Mesenchymal stem cell (in vitro differentiated cells and primary cell): ENCODE measurements around the gene ARID1B.

Experiments
- DNase-seq: peaks from one replicate; pipeline ENCODE4 v3.0.0-alpha.2; 2013
- H2AFZ ChIP-seq: one replicate; pipeline ENCODE4 v1.6.1; 2013; ENCODE audit warnings: low read depth, mild to moderate bottlenecking, control low read depth, inconsistent platforms, low read length, moderate library complexity
- H2AK5ac ChIP-seq: 2 replicates; pipeline ENCODE4 v1.6.1; 2013; ENCODE audit warnings: low read length, moderate library complexity, mild to moderate bottlenecking, inconsistent platforms; ENCODE audit not compliant: severe bottlenecking
- H2BK120ac ChIP-seq: one replicate; pipeline ENCODE4 v1.6.1; 2013; ENCODE audit warnings: low read depth, mild to moderate bottlenecking, inconsistent platforms, low read length, moderate library complexity
- H2BK12ac ChIP-seq, 2 experiments: one replicate each; pipeline ENCODE4 v1.6.1; 2013; ENCODE audit warnings: inconsistent platforms in 2 of 2, low read length in 2 of 2, mild to moderate bottlenecking in 2 of 2, moderate library complexity in 2 of 2, control low read depth in 1 of 2
- H2BK15ac ChIP-seq: one replicate; pipeline ENCODE4 v1.6.1; 2013; ENCODE audit warnings: mild to moderate bottlenecking, low read depth, inconsistent platforms; ENCODE audit not compliant: poor library complexity, severe bottlenecking
- H2BK5ac ChIP-seq: 2 replicates; pipeline ENCODE4 v1.6.1; 2013; ENCODE audit warnings: low read depth, mild to moderate bottlenecking, low read length, control low read depth, inconsistent platforms; ENCODE audit not compliant: poor library complexity, severe bottlenecking
- H3K14ac ChIP-seq, 2 experiments: one replicate each; pipeline ENCODE4 v1.6.1; 2013; ENCODE audit warnings: inconsistent platforms in 2 of 2, low read length in 2 of 2, control low read depth in 1 of 2, mild to moderate bottlenecking in 1 of 2, moderate library complexity in 1 of 2
- H3K18ac ChIP-seq, 2 experiments: one replicate each; pipeline ENCODE4 v1.6.1; 2013; ENCODE audit warnings: inconsistent platforms in 2 of 2, low read length in 2 of 2, control low read depth in 1 of 2, low read depth in 1 of 2, mild to moderate bottlenecking in 1 of 2
- H3K23ac ChIP-seq, 2 experiments: one replicate each; pipeline ENCODE4 v1.6.1; 2013; ENCODE audit warnings: inconsistent platforms in 2 of 2, low read length in 2 of 2, mild to moderate bottlenecking in 2 of 2, moderate library complexity in 2 of 2, control low read depth in 1 of 2
- H3K27ac ChIP-seq: 2 replicates; pipeline ENCODE4 v1.5.1; 2013; ENCODE audit warnings: mild to moderate bottlenecking, moderate library complexity, low read length, control low read depth, inconsistent platforms; ENCODE audit not compliant: poor library complexity, severe bottlenecking
- H3K27me3 ChIP-seq, 2 experiments: 2 replicates each; pipeline versions ENCODE4 v1.6.1 to v1.7.0; 2013; ENCODE audit warnings: low read length in 2 of 2, mild to moderate bottlenecking in 2 of 2, moderate library complexity in 2 of 2, control low read depth in 1 of 2, inconsistent platforms in 1 of 2; ENCODE audit not compliant: control insufficient read depth in 1 of 2, insufficient read depth in 1 of 2
- H3K36me3 ChIP-seq, 2 experiments: 2 replicates each; pipeline versions ENCODE4 v1.6.1 to v1.7.0; 2013; ENCODE audit warnings: low read length in 2 of 2, control low read depth in 1 of 2, inconsistent platforms in 1 of 2, low read depth in 1 of 2, mild to moderate bottlenecking in 1 of 2; ENCODE audit not compliant: insufficient read depth in 2 of 2, control insufficient read depth in 1 of 2
- H3K4ac ChIP-seq, 2 experiments: one replicate each; pipeline ENCODE4 v1.6.1; 2013; ENCODE audit warnings: inconsistent platforms in 2 of 2, low read length in 2 of 2, mild to moderate bottlenecking in 2 of 2, moderate library complexity in 2 of 2, control low read depth in 1 of 2, low read depth in 1 of 2
- H3K4me1 ChIP-seq: 2 replicates; pipeline ENCODE4 v1.6.1; 2013; ENCODE audit warnings: low read depth, low read length, control low read depth; ENCODE audit not compliant: control insufficient read depth, insufficient read depth
- H3K4me2 ChIP-seq: 2 replicates; pipeline ENCODE4 v1.6.1; 2013; ENCODE audit warnings: low read length, mild to moderate bottlenecking, inconsistent platforms; ENCODE audit not compliant: poor library complexity, severe bottlenecking
- H3K4me3 ChIP-seq, 2 experiments: 2 replicates each; pipeline versions ENCODE4 v1.5.1 to v1.7.0; 2013; ENCODE audit warnings: low read length in 2 of 2, mild to moderate bottlenecking in 2 of 2, control low read depth in 1 of 2, low read depth in 1 of 2; ENCODE audit not compliant: insufficient read depth in 1 of 2
- H3K79me1 ChIP-seq: replicated peaks from 2 replicates; pipeline ENCODE4 v1.6.1; 2013; ENCODE audit warnings: mild to moderate bottlenecking, control low read depth, low read length, inconsistent platforms; ENCODE audit not compliant: poor library complexity, severe bottlenecking
- H3K9ac ChIP-seq: 2 replicates; pipeline ENCODE4 v1.7.0; 2013; ENCODE audit warnings: mild to moderate bottlenecking, low read length, moderate library complexity
- H3K9me3 ChIP-seq: 2 replicates; pipeline ENCODE4 v1.7.0; 2013; ENCODE audit warnings: mild to moderate bottlenecking, low read length; ENCODE audit not compliant: control insufficient read depth
- H4K8ac ChIP-seq: one replicate; pipeline ENCODE4 v1.6.1; 2013; ENCODE audit warnings: inconsistent platforms, mild to moderate bottlenecking, low read length, moderate library complexity
- H4K91ac ChIP-seq: one replicate; pipeline ENCODE4 v1.6.1; 2013; ENCODE audit warnings: mild to moderate bottlenecking, low read length, inconsistent platforms
- WGBS: methylation state at CpG from one replicate; pipeline ENCODE4 v1.1.7; 2013; ENCODE audit warnings: mixed read lengths; 5-methylcytosine and 5-hydroxymethylcytosine counted together

Gene ARID1B

DNA sequence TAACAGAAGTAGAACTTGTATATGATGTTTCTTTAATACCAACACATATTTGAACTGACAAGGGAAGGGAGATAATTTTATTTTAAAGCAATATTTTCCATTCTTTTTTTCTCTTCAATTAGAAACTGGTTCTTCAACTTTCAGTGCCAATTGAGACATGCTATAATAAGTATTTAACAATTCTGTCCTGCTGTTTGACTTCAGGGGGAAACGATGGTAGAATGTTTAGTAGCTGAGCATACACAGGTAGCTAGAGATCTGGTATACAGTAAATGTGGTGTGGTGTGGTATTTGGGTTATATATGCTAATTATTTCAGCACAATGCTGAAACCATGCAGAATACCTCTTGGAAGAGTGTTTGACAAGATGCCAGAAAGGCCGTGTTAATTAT is 156.9 kb downstream of the ARID1B start:
- Histone ChIP-seq H3K9me3 (no peaks in the 10 kb centered on the region), H3K36me3 (peaks cover 0 to 16% of the 10 kb centered on the region in 2 experiments), H3K18ac (no peak overlapping the region), H3K27me3 (no peaks in the 10 kb centered on the region), H2AK5ac (no peak overlapping the region), H4K91ac (no peak overlapping the region), H2BK15ac (no peak overlapping the region), H3K14ac (no peak overlapping the region), H3K4me2 (no peak overlapping the region), H2BK5ac (no peak overlapping the region), H3K4me1 (peaks cover 4% of the 10 kb centered on the region), H2BK12ac (no peak overlapping the region), H3K4ac (no peak overlapping the region), H3K9ac (no peak overlapping the region), H2BK120ac (no peak overlapping the region), H3K79me1 (peaks cover 24% of the 10 kb centered on the region), H3K4me3 (no peak overlapping the region), H3K27ac (no peak overlapping the region), H2AFZ (no peak overlapping the region), H3K23ac (no peak overlapping the region), H4K8ac (no peak overlapping the region)
- no peak for DNase-seq
- 93% methylated on average over 2 of the region's 2 CpGs for WGBS

DNA sequence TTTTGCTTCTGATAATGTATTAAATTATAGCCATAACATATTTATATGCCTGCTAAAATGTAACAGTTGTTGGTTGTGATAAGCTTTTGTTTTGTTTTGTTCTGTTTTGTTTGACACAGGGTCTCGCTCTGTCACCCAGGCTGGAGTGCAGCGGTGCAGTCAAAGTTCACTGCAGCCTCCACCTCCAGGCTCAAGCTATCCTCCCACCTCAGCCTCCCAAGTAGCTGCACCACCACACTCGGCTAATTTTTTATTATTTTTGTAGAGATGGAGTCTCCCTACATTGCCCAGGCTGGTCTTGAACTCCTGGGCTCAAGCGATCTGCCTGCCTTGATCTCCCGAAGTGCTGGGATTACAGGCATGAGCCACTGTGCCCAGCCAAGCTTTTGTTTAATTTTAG is 157.8 kb downstream of the ARID1B start:
- Histone ChIP-seq H3K27me3 (no peaks in the 10 kb centered on the region), H3K4ac (no peak overlapping the region), H4K91ac (no peak overlapping the region), H2BK15ac (no peak overlapping the region), H3K23ac (no peak overlapping the region), H3K4me3 (no peak overlapping the region), H3K27ac (no peak overlapping the region), H3K9me3 (no peaks in the 10 kb centered on the region), H3K14ac (no peak overlapping the region), H3K9ac (no peak overlapping the region), H3K36me3 (peaks cover 0 to 16% of the 10 kb centered on the region in 2 experiments), H2BK12ac (no peak overlapping the region), H3K4me2 (no peak overlapping the region), H3K79me1 (peaks cover 20% of the 10 kb centered on the region), H3K18ac (no peak overlapping the region), H2AK5ac (no peak overlapping the region), H2AFZ (no peak overlapping the region), H2BK120ac (no peak overlapping the region), H4K8ac (no peak overlapping the region), H3K4me1 (peaks cover 4% of the 10 kb centered on the region), H2BK5ac (no peak overlapping the region)
- WGBS: 94% methylated on average over 4 of the region's 5 CpGs
- no peak for DNase-seq

DNA sequence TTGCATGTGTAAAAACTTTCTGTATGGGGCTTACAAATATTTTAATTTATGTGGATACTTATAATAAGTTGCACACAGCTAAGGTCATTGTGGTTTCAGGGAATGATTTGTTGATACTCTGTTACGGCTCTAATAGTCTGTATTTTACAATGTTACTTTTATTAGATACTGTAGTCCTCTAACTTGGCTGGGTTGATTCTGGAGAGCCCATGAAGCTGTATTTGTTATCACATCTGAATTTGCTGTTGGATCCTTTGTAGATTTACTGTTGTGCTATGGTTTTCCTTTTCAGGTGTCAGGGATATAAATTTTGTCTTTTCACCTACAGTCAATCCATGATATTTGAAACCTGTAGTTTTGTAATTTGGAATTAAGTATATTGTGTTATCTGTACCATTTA is 161.0 kb downstream of the ARID1B start:
- no peak overlapping the region for H3K4ac ChIP-seq
- H3K4me2 ChIP-seq: no peak overlapping the region
- no peak overlapping the region for H3K14ac ChIP-seq
- H3K4me1 ChIP-seq: peaks cover 5% of the 10 kb centered on the region
- H3K79me1 ChIP-seq: peaks cover 15% of the 10 kb centered on the region
- H3K36me3 ChIP-seq: peaks cover 0 to 16% of the 10 kb centered on the region in 2 experiments
- H2BK15ac ChIP-seq: no peak overlapping the region
- H2BK5ac ChIP-seq: no peak overlapping the region
- WGBS: no CpG with 5 or more reads among the region's 1 CpG
- no peak overlapping the region for H3K4me3 ChIP-seq
- H3K9me3 ChIP-seq: no peaks in the 10 kb centered on the region
- H2BK120ac ChIP-seq: no peak overlapping the region
- no peak overlapping the region for H3K18ac ChIP-seq
- no peak overlapping the region for H3K27ac ChIP-seq
- DNase-seq: no peak
- H3K27me3 ChIP-seq: no peaks in the 10 kb centered on the region
- H2AK5ac ChIP-seq: no peak overlapping the region
- no peak overlapping the region for H3K23ac ChIP-seq
- no peak overlapping the region for H4K91ac ChIP-seq
- no peak overlapping the region for H2AFZ ChIP-seq
- no peak overlapping the region for H3K9ac ChIP-seq
- no peak overlapping the region for H4K8ac ChIP-seq
- no peak overlapping the region for H2BK12ac ChIP-seq

DNA sequence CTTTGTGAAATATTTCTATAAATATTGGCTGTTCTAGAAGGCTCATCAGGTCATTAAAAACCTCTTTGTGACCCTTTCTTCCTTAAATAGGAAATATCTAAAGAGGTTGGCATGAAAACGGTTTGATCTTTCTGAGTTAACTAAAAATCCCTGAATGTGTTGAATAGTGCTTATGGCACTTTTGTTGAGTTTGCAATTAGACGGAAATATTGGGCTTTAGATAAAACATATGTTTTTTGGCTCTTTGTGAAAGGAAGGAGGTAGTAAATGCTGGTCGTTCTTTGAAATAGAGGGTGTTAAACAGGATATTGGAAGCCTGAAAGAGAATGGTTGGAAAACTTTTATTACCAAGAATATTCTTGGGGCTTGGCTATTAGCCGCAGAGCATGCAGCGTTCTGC is 163.0 kb downstream of the ARID1B start:
- Histone ChIP-seq H3K9ac (no peak overlapping the region), H3K36me3 (peaks cover 0 to 14% of the 10 kb centered on the region in 2 experiments), H3K4me3 (no peak overlapping the region), H3K79me1 (peaks cover 12% of the 10 kb centered on the region), H3K27ac (no peak overlapping the region), H3K27me3 (no peaks in the 10 kb centered on the region), H2BK12ac (no peak overlapping the region), H2AK5ac (no peak overlapping the region), H2BK120ac (no peak overlapping the region), H3K4me2 (no peak overlapping the region), H3K4ac (no peak overlapping the region), H2BK5ac (no peak overlapping the region), H4K91ac (no peak overlapping the region), H2BK15ac (no peak overlapping the region), H3K14ac (no peak overlapping the region), H3K18ac (no peak overlapping the region), H3K4me1 (peaks cover 3% of the 10 kb centered on the region), H2AFZ (no peak overlapping the region), H3K9me3 (no peaks in the 10 kb centered on the region), H4K8ac (no peak overlapping the region), H3K23ac (no peak overlapping the region)
- 90% methylated on average over 5 of the region's 5 CpGs for WGBS
- no peak for DNase-seq
